PC-3 (cell line): ENCODE results near the gene JPH4.

Experiments
- EZH2 ChIP-seq: fragments of 300-600 bp; sonication (generic); IDR thresholded peaks from one replicate; pipeline ENCODE4 v1.6.1; 2017; ENCODE audit warnings: antibody characterized with exemption, mild to moderate bottlenecking, low read length; ENCODE audit not compliant: unreplicated experiment
- EZH2phosphoT487 ChIP-seq: fragments of 300-600 bp; sonication (generic); IDR thresholded peaks from 2 replicates; pipeline ENCODE4 v1.6.1; 2018; ENCODE audit warnings: mild to moderate bottlenecking, antibody characterized with exemption, low read length, borderline replicate concordance
- TF ChIP-seq, protein P1 (sequence below): fragments of 300-600 bp; sonication (generic); conservative IDR thresholded peaks from 2 replicates; pipeline ENCODE4 v1.5.1; 2017; ENCODE audit warnings: antibody characterized with exemption, low read depth, mild to moderate bottlenecking, low read length

DNA sequence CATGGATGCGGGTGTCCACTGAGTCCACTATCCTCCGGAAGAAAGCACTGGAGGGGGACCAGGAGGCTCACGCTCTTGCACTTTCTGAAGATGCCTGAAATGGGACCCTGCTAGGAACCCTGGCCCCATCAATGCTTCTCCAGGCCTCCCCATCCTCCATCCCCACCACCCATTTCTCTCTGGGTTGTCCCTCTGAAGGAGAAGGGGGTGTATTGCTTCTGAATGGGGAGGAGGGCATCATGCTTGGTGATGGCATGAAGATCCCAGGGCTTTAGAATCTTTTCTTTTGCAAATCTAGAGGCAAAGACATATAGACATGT is 681 bp upstream of the JPH4 start:
- no peak for TF ChIP-seq EZH2
- TF ChIP-seq, protein P1, sequence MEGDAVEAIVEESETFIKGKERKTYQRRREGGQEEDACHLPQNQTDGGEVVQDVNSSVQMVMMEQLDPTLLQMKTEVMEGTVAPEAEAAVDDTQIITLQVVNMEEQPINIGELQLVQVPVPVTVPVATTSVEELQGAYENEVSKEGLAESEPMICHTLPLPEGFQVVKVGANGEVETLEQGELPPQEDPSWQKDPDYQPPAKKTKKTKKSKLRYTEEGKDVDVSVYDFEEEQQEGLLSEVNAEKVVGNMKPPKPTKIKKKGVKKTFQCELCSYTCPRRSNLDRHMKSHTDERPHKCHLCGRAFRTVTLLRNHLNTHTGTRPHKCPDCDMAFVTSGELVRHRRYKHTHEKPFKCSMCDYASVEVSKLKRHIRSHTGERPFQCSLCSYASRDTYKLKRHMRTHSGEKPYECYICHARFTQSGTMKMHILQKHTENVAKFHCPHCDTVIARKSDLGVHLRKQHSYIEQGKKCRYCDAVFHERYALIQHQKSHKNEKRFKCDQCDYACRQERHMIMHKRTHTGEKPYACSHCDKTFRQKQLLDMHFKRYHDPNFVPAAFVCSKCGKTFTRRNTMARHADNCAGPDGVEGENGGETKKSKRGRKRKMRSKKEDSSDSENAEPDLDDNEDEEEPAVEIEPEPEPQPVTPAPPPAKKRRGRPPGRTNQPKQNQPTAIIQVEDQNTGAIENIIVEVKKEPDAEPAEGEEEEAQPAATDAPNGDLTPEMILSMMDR: no peak
- TF ChIP-seq EZH2phosphoT487: no peak
